Measurements from ENCODE around the gene ZIC5. TPM values are rescaled to one million over a fixed set of nuclear protein-coding genes. Genes with fewer than 3 reads are reported as not detected.

The ZIC5 gene
- total RNA-seq, 4 donors from 2014 or later: not detected

GRCh38 chr13:99959127-99959539, 12.4 kb downstream of the ZIC5 start:
- Histone ChIP-seq H3K4me3 (no peak overlapping the region), H3K27me3 (peaks cover 10 to 80% of the 10 kb centered on the region in 2 donors), H3K4me1 (peaks cover 0 to 15% of the 10 kb centered on the region in 2 donors), H3K9me3 (no peaks in the 10 kb centered on the region), H3K27ac (no peak overlapping the region), H3K36me3 (no peaks in the 10 kb centered on the region)
- no peak for DNase-seq
- intact Hi-C loops (cut with DNase I; ENCODE audit: low total_unique reads): no loop called here
- TF ChIP-seq POLR2A (IDR thresholded peaks at IDR 0.05) (no peak), CTCF (IDR thresholded peaks at IDR 0.05) (no peak)

- DNase-seq: no peak
- intact Hi-C loops (cut with DNase I; ENCODE audit: low total_unique reads): no loop called here
- TF ChIP-seq CTCF (IDR thresholded peaks at IDR 0.05) (no peak), POLR2A (IDR thresholded peaks at IDR 0.05) (no peak)
- Histone ChIP-seq H3K27ac (no peak overlapping the region), H3K4me3 (no peak overlapping the region), H3K27me3 (peaks cover 10 to 74% of the 10 kb centered on the region in 2 donors), H3K9me3 (no peaks in the 10 kb centered on the region), H3K36me3 (no peaks in the 10 kb centered on the region), H3K4me1 (peaks cover 0 to 15% of the 10 kb centered on the region in 2 donors)
Measured at GRCh38 chr13:99958406-99959126, 13.0 kb downstream of the ZIC5 start.

- Histone ChIP-seq H3K4me1 (peaks cover 0 to 15% of the 10 kb centered on the region in 2 donors), H3K4me3 (no peak overlapping the region), H3K9me3 (no peaks in the 10 kb centered on the region), H3K27ac (no peak overlapping the region), H3K27me3 (peaks cover 10 to 59% of the 10 kb centered on the region in 2 donors), H3K36me3 (no peaks in the 10 kb centered on the region)
- intact Hi-C loops (cut with DNase I; ENCODE audit: low total_unique reads): no loop called here
- TF ChIP-seq POLR2A (IDR thresholded peaks at IDR 0.05) (no peak), CTCF (IDR thresholded peaks at IDR 0.05) (no peak)
- DNase-seq: no peak
Measured at GRCh38 chr13:99956473-99957349, 14.9 kb downstream of the ZIC5 start.

GRCh38 chr13:99955747-99956472, 15.7 kb downstream of the ZIC5 start:
- Histone ChIP-seq H3K27me3 (peaks cover 10 to 54% of the 10 kb centered on the region in 2 donors), H3K9me3 (no peaks in the 10 kb centered on the region), H3K27ac (no peak overlapping the region), H3K4me1 (peaks cover 0 to 15% of the 10 kb centered on the region in 2 donors), H3K4me3 (no peak overlapping the region), H3K36me3 (no peaks in the 10 kb centered on the region)
- TF ChIP-seq CTCF (IDR thresholded peaks at IDR 0.05) (no peak), POLR2A (IDR thresholded peaks at IDR 0.05) (no peak)
- DNase-seq: no peak
- intact Hi-C loops (cut with DNase I; ENCODE audit: low total_unique reads): no loop called here

Data from uterus (tissue), 4 donors.